ENCODE measurements around the gene ZNF292.
"Not testable (repeated sequence)": the region's sequence is repeated elsewhere in the genome, so short reads cannot be mapped to it uniquely, and the experiment has no call there.

The ZNF292 gene

GRCh38 chr6:87281426-87281825 lies 126.1 kb downstream of the ZNF292 start:
- DNase-seq: no peak

- no peak for DNase-seq
Measured at GRCh38 chr6:87282743-87283142, 127.4 kb downstream of the ZNF292 start.

GRCh38 chr6:87283461-87283860 lies 128.1 kb downstream of the ZNF292 start:
- no peak for DNase-seq

- DNase-seq: no peak
Measured at GRCh38 chr6:87287251-87287650, 131.9 kb downstream of the ZNF292 start.

- DNase-seq: no peak
Measured at GRCh38 chr6:87289571-87289970, 134.2 kb downstream of the ZNF292 start.

- DNase-seq: no peak
Measured at GRCh38 chr6:87291883-87292282, 136.5 kb downstream of the ZNF292 start.

GRCh38 chr6:87293526-87293925 lies 138.2 kb downstream of the ZNF292 start:
- DNase-seq: no peak

- no peak for DNase-seq
Measured at GRCh38 chr6:87297119-87297518, 141.8 kb downstream of the ZNF292 start.

GRCh38 chr6:87301277-87301676 lies 145.9 kb downstream of the ZNF292 start:
- not testable (repeated sequence) for DNase-seq

GRCh38 chr6:87308970-87309369 lies 153.6 kb downstream of the ZNF292 start:
- no peak for DNase-seq

- DNase-seq: no peak
Measured at GRCh38 chr6:87312860-87313259, 157.5 kb downstream of the ZNF292 start.
